Spinal cord (tissue), 10 donors: ENCODE measurements around the gene BARHL1. TPM values are rescaled to one million over a fixed set of nuclear protein-coding genes. Genes with fewer than 3 reads are reported as not detected.

Source experiments
- DNase-seq, 6 donors: peaks; one replicate each; pipeline versions ENCODE4 v3.0.0 to v3.0.0-alpha.2; 2013 to 2015; ENCODE audit warnings: low spot score in 6 of 6, low read depth in 4 of 6
- H3K27ac ChIP-seq: one replicate; pipeline ENCODE4 v1.5.1; 2013; ENCODE audit warnings: low read depth, low read length, control low read depth
- H3K27me3 ChIP-seq: one replicate; pipeline ENCODE4 v1.6.1; 2013; ENCODE audit warnings: low read length; ENCODE audit not compliant: control insufficient read depth, insufficient read depth
- H3K36me3 ChIP-seq: one replicate; pipeline ENCODE4 v1.6.1; 2013; ENCODE audit warnings: low read length; ENCODE audit not compliant: control insufficient read depth, insufficient read depth
- H3K4me1 ChIP-seq: one replicate; pipeline ENCODE4 v1.6.1; 2013; ENCODE audit warnings: low read length; ENCODE audit not compliant: control insufficient read depth, insufficient read depth
- H3K4me3 ChIP-seq: one replicate; pipeline ENCODE4 v1.5.1; 2013; ENCODE audit warnings: low read depth, low read length, control low read depth
- H3K9me3 ChIP-seq: one replicate; pipeline ENCODE4 v1.6.1; 2013; ENCODE audit warnings: low read length; ENCODE audit not compliant: control insufficient read depth, insufficient read depth
- WGBS: methylation state at CpG from one replicate; pipeline ENCODE4 v1.1.5; 2013; ENCODE audit warnings: missing lambda C conversion rate; ENCODE audit not compliant: insufficient coverage; 5-methylcytosine and 5-hydroxymethylcytosine counted together
- polyA plus RNA-seq, 2 donors: library from polyadenylated mRNA; unstranded; fragments of 120-200 nt; gene quantifications; one replicate each; pipeline ENCODE4 v1.2.1, GENCODE V29; 2013; ENCODE audit not compliant: insufficient read length in 2 of 2
- total RNA-seq, 2 donors: library from RNA; depleted of rRNA in 1 of 2; stranded (reverse); fragments of 120-200 nt in 1 of 2; fragments of >200 nt in 1 of 2; gene quantifications; one replicate each; pipeline versions ENCODE4 v1.2.3 to v1.2.4, GENCODE V29; 2013 to 2014
- donor health status: healthy.

Gene BARHL1
- total and polyA plus RNA-seq, 4 donors: 2.0 to 3.3 (median 3.2) TPM; not detected in 1

DNA sequence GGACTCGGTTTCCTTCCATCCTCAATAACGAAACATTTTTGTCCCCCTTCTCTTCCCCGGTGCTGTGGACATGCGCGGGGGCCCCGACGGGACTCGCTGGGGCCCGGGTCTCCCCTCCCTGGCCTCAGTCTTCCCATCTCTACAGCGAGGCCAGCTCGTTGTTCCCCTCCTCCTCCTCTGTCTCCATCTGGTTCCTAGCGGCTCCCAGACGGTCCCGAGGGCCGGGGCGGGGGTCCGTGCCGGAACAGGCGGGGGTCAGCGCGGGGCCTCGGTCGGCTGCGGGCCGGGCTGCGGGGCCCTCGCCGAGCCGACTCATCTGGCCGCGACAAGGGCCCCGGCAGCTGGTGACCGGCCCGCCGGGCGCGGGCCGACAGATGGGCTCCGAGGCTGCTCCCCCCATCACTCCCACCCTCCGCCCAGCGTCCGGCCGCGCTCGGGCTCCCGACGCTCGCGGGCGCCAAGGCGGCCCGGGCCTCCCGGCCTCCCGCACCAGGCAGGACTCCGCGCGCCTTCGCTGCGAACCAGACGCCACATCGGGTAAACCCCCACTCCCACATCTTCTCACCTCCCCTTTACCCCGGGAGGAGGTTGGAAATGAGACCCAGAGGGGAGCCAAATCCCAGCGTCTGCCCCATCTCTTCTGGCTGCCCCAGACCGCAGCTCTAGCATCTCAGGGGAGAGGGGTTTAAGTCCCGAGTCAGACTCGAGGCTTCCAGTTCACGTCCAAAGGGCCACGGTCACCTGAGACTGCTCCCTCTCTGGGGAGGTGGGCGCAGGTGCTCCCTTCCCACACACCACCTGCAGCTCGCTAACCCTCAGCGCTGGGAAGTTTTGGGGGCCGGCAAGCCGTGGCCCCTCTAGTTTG lies 8.1 kb downstream of the BARHL1 start:
- peaks cover 11% of the 10 kb centered on the region for H3K36me3 ChIP-seq
- DNase-seq: no peak
- H3K4me3 ChIP-seq: no peak overlapping the region
- under 1% methylated on average over 56 of the region's 73 CpGs for WGBS
- no peak overlapping the region for H3K27ac ChIP-seq
- H3K27me3 ChIP-seq: peaks cover 74% of the 10 kb centered on the region
- H3K4me1 ChIP-seq: peaks cover 18% of the 10 kb centered on the region
- no peaks in the 10 kb centered on the region for H3K9me3 ChIP-seq

DNA sequence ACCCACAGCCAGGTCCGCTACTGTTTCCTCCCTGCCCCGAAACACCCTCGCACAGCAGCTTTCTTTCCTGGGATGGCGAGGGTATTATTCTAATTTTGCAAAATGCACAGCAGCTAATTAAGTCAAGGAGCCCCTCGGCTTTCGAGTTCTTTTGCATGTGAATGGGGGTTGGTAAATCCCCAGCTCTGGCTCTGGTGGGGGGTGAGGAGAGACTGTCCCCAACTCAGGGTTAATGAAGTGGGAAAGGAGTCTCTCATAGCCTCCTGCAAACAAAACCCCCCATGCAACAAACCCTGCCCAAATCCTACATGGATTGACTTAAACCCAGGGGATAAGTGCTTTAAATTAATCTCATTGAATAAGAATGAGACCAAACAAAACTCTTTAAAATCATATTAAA lies 8.8 kb downstream of the BARHL1 start:
- WGBS: no CpG with 5 or more reads among the region's 6 CpGs
- Histone ChIP-seq H3K9me3 (no peaks in the 10 kb centered on the region), H3K36me3 (peaks cover 11% of the 10 kb centered on the region), H3K27me3 (peaks cover 67% of the 10 kb centered on the region), H3K4me1 (peaks cover 18% of the 10 kb centered on the region), H3K27ac (no peak overlapping the region), H3K4me3 (no peak overlapping the region)
- DNase-seq: no peak

DNA sequence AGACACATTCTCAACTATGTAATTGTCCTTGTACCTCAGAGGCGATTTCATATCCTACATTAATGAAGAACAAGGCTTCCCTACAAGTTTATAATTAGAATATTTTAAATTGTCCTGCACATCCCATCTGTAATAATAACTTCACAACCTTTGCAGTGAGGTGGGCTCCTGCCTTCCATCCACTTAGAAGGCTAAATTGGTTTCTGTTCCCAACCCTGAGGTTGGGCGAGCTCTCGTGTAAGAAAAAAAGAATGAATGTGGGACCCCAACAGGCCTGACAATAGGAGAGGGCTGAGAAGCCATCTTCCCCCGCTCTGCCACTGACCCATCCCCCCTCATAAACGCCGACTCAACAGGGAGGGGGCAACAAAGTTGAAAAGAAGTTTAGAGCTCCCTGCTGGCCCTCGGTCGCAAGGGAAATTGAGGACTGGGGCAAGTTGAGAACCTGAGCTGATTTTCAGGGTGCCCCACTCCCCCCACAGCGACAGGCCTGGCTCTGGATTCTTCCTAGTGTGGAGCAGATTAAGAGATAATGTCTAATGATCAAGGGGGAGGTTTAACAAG lies 9.4 kb downstream of the BARHL1 start:
- Histone ChIP-seq H3K4me1 (peaks cover 13% of the 10 kb centered on the region), H3K4me3 (no peak overlapping the region), H3K9me3 (no peaks in the 10 kb centered on the region), H3K27ac (no peak overlapping the region), H3K27me3 (peaks cover 62% of the 10 kb centered on the region), H3K36me3 (peaks cover 13% of the 10 kb centered on the region)
- 50% methylated on average over 2 of the region's 9 CpGs for WGBS
- no peak for DNase-seq

DNA sequence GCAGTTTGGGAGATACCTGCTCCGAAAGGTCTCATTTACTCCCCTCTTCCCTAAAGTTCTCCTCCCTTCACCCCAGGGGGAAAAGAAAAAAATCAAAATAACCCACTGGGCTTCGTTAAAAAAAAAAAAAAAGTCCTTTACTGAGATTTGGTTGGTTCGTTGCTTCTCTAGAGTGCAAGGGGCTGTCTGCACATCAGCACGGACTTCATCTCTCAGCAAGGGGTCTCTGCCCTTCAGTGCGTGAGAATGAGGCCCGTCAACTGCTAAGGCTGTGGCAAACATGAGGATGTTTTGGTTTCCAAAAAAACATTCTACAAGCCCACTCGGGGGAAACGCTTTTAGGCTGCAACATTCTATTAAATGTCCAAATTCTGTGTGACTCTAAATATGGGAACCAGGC lies 10.0 kb downstream of the BARHL1 start:
- no peaks in the 10 kb centered on the region for H3K9me3 ChIP-seq
- H3K4me1 ChIP-seq: peaks cover 10% of the 10 kb centered on the region
- peaks cover 19% of the 10 kb centered on the region for H3K36me3 ChIP-seq
- H3K27ac ChIP-seq: no peak overlapping the region
- H3K4me3 ChIP-seq: no peak overlapping the region
- WGBS: 61% methylated on average over 5 of the region's 8 CpGs
- peaks cover 55% of the 10 kb centered on the region for H3K27me3 ChIP-seq
- DNase-seq: no peak

DNA sequence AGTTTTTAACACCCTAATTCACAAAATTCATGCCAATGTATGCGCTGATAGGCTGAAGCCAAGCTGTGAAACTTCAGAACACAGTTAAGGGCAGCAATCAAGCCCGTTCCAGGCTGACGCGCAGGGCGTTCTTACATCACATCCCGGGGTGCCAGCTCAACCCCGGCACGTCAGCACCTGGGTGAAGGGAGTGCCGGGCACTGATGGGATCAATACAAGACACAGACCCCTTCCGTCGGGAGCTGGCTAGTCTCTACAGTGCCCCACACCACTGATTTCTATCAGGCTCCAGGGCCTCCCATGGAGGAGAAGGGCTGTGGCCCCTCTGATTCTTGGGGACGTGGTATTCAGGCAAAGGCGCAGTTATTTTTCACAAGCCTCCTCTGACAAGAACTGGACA lies 12.0 kb downstream of the BARHL1 start:
- WGBS: 81% methylated on average over 10 of the region's 13 CpGs

DNA sequence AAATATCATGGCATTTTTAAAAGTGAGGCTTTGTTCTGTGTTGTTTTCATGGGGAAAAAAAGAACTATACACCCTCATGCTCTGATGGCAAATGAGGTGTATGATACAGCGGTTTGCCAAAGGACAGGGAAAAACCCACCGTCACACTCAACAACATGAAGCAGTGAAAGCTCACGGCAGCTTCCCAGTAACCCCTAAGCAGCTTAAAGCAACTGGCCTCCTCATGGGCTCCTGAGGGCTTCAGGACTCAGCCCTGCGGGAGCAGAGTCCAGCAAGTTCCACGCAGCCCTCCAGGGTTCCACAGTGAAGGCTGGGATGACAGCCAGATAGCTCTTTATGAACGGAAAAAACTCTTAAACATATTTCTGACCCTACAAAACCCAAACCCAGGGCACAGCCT lies 12.9 kb downstream of the BARHL1 start:
- 71% methylated on average over 5 of the region's 6 CpGs for WGBS
- peaks cover 27% of the 10 kb centered on the region for H3K27me3 ChIP-seq
- no peak overlapping the region for H3K4me3 ChIP-seq
- peaks cover 28% of the 10 kb centered on the region for H3K36me3 ChIP-seq
- H3K27ac ChIP-seq: no peak overlapping the region
- peaks cover under 1% of the 10 kb centered on the region for H3K4me1 ChIP-seq
- no peaks in the 10 kb centered on the region for H3K9me3 ChIP-seq
- DNase-seq: no peak

More for the DNA sequence above, 12.0 kb downstream of the BARHL1 start:
- Histone ChIP-seq H3K4me1 (peaks cover 10% of the 10 kb centered on the region), H3K9me3 (no peaks in the 10 kb centered on the region), H3K36me3 (peaks cover 22% of the 10 kb centered on the region), H3K4me3 (no peak overlapping the region), H3K27me3 (peaks cover 36% of the 10 kb centered on the region), H3K27ac (no peak overlapping the region)
- DNase-seq: no peak

DNA sequence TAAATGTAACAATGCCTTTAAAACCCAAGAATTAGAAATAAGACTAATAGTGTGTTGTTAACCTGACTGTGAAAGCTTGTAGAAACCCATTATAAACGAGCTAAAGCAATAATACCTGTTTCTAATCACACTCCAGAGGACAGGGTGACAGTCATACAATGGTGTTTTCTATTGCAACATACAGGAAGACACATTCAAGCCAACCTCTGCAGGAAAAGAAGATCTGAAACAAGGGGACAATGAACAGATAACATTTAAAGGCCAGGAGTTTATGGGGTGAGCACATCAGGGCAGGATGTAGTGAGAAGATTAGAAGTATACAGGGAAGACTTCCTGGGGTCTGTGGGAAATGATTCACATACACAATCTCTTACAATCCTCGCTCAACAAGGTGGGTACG lies 13.8 kb downstream of the BARHL1 start:
- Histone ChIP-seq H3K27me3 (peaks cover 19% of the 10 kb centered on the region), H3K4me1 (no peaks in the 10 kb centered on the region), H3K4me3 (no peak overlapping the region), H3K36me3 (peaks cover 37% of the 10 kb centered on the region), H3K27ac (no peak overlapping the region), H3K9me3 (no peaks in the 10 kb centered on the region)
- no peak for DNase-seq
- WGBS: no CpG with 5 or more reads among the region's 3 CpGs

DNA sequence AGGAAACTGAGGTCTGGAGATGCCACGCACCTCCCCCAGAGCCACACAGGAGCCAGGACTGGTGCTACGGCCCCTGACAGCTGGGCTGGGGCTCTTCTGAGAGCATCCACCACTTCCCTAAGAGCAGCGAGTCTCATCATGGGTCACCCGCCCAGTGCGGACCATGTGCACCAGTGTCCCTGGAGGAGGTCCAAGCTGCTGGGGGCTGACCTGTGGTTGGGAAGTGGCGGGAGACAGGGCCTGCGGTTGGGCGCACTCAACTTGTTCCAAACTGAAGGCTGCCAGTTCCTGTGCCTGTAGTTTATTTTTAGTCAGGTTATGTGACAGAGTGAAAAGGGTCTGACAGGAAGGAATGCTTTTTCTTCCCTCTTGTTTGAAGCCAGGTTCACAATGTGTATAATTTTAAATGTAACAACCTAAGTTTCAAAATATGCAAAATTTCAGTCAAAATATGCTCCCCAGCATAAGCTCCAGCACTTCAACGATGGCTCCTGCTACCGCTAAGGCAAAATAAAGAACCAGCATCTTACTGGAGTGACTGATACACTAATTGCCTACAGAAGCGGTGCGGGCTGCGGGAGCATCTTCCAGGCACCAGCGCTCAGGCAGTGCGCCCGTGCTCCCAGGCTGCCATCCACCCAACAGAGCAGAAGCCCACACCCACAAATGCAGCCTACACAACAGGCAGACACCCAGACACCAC lies 14.8 kb downstream of the BARHL1 start:
- Histone ChIP-seq H3K36me3 (peaks cover 38% of the 10 kb centered on the region), H3K4me3 (no peak overlapping the region), H3K27ac (no peak overlapping the region), H3K4me1 (no peaks in the 10 kb centered on the region), H3K9me3 (no peaks in the 10 kb centered on the region), H3K27me3 (peaks cover 9% of the 10 kb centered on the region)
- no peak for DNase-seq
- WGBS: 97% methylated on average over 15 of the region's 16 CpGs

DNA sequence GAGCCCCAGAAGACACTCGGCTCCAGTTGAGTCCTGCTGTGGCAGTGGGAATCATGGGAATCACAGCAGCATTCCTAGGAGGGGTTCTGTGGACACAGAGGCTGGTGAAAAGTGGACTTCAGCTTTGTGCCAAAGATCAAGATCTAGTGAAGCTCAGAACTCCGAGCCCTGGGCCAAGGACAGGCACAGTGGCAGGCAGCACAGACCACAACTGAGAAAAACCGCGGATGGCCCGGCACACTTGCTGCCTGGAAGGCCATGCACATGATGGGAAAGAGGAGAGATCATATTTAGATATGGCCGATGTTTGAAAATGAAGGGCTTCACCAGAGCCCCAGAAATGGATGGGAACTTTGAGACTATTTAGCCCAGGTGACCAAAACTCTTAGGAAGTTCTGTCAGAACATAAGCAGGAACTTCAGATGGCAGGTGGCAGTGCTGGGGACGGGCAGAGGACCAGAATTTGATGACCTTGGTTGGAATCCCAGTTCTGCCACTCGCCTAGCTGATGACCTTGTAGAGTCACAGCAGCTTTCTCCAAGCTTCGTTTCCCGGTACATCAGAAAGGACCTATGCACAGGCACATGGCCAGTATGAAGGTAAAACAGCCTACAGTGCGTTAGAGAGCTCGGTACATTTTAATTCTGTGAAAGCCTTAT lies 18.0 kb downstream of the BARHL1 start:
- H3K27me3 ChIP-seq: no peaks in the 10 kb centered on the region
- no peak overlapping the region for H3K4me3 ChIP-seq
- peaks cover 40% of the 10 kb centered on the region for H3K36me3 ChIP-seq
- no peaks in the 10 kb centered on the region for H3K4me1 ChIP-seq
- 96% methylated on average over 12 of the region's 12 CpGs for WGBS
- H3K27ac ChIP-seq: no peak overlapping the region
- H3K9me3 ChIP-seq: no peaks in the 10 kb centered on the region
- DNase-seq: no peak
